SIG-M5 (cell line): Measurements from ENCODE around the gene CNNM3.
"Not testable (repeated sequence)": the region's sequence is repeated elsewhere in the genome, so short reads cannot be mapped to it uniquely, and the experiment has no call there.

ENCODE experiments used
- DNase-seq: peaks from one replicate; lab custom pipeline; 2025; lab: John Stamatoyannopoulos, UW

CNNM3 gene

GRCh38 chr2:96841701-96842495 lies 25.8 kb downstream of the CNNM3 start:
- no peak for DNase-seq

- no peak for DNase-seq
Measured at GRCh38 chr2:96842600-96842999, 26.5 kb downstream of the CNNM3 start.

- DNase-seq = no peak
Measured at GRCh38 chr2:96843538-96844268, 27.6 kb downstream of the CNNM3 start, which contains the start of gene ANKRD23. TSS of gene ANKRD23 (minus strand) at chr2:96844021. CDS start at chr2:96843992, 29 bp downstream.

- DNase-seq = no peak
Measured at GRCh38 chr2:96844405-96844808, 28.3 kb downstream of the CNNM3 start.

- no peak for DNase-seq
Measured at GRCh38 chr2:96846825-96847224, 30.8 kb downstream of the CNNM3 start.

- no peak for DNase-seq
Measured at GRCh38 chr2:96847586-96847985, 31.5 kb downstream of the CNNM3 start.

GRCh38 chr2:96848264-96848663 lies 32.2 kb downstream of the CNNM3 start:
- DNase-seq = no peak

- no peak for DNase-seq
Measured at GRCh38 chr2:96852667-96853066, 36.6 kb downstream of the CNNM3 start.

- no peak for DNase-seq
Measured at GRCh38 chr2:96853321-96853720, 37.3 kb downstream of the CNNM3 start.

- no peak for DNase-seq
Measured at GRCh38 chr2:96856776-96857666, 41.0 kb downstream of the CNNM3 start.

- DNase-seq = peak; percentile 82
Measured at GRCh38 chr2:96857667-96858372, 41.8 kb downstream of the CNNM3 start, which contains the start of gene ANKRD39. TSS of gene ANKRD39 (minus strand) at chr2:96858016. CDS start at chr2:96857987, 29 bp downstream.

- DNase-seq = no peak
Measured at GRCh38 chr2:96859099-96859649, 43.1 kb downstream of the CNNM3 start.

- no peak for DNase-seq
Measured at GRCh38 chr2:96859681-96860064, 43.6 kb downstream of the CNNM3 start.

- no peak for DNase-seq
Measured at GRCh38 chr2:96860065-96861029, 44.3 kb downstream of the CNNM3 start.

- no peak for DNase-seq
Measured at GRCh38 chr2:96861074-96861473, 45.0 kb downstream of the CNNM3 start.

- not testable (repeated sequence) for DNase-seq
Measured at GRCh38 chr2:96863056-96863455, 47.0 kb downstream of the CNNM3 start.

GRCh38 chr2:96863575-96864342 lies 47.7 kb downstream of the CNNM3 start:
- DNase-seq = no peak

- no peak for DNase-seq
Measured at GRCh38 chr2:96864343-96865091, 48.4 kb downstream of the CNNM3 start.
